ENCODE data around the gene NYAP2. TPM values are rescaled to one million over a fixed set of nuclear protein-coding genes. Genes with fewer than 3 reads are reported as not detected.

Gene NYAP2
- total RNA-seq, 1 donor from 2014 or later, result 0.05 TPM

DNA sequence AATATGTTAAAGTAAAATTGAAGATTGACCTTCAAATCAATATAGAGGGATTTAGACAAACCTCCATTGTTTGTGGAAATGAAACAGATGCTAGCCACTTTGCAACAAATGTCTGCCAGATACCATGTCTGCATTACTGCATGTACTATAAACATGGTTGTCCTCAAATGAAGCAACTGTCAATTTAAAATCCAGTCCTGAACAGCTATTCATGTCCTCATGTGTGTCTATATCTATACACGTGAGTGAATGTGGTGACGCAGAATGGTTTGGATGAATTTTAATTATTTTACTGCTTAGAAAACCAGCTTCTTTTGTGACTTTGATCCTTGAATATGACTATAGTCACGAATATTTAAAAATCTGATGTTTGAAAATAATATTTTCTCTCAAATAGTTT, 71.5 kb downstream of the NYAP2 start:
- DNase-seq (ENCODE audit: low spot score), result no peak
- intact Hi-C loops (cut with DNase I), result no loop called here

- intact Hi-C loops (cut with DNase I), result no loop called here
- no peak for DNase-seq (ENCODE audit: low spot score)
These were observed 72.0 kb downstream of the NYAP2 start for GRCh38 chr2:225471482-225471881.

DNA sequence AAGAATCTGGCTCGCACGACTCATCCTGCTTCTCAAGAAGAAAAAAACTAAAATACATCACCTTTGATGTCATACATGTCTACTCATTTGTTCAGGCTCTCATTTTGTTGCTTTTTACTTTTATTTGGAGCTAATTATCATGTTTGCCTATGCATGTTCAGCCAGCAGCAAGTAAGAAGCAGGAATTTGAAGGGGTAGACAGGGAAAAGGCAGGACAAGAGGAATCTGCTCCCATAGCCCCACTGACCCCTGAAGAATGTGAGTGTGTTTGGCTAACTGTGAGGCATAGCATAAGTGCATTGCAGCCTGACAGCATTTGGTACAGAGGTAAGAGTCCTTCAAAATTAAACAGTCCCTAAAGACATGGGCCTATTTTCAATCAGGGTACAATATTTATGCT, 72.7 kb downstream of the NYAP2 start:
- no peak for DNase-seq (ENCODE audit: low spot score)
- intact Hi-C loops (cut with DNase I), result no loop called here

DNA sequence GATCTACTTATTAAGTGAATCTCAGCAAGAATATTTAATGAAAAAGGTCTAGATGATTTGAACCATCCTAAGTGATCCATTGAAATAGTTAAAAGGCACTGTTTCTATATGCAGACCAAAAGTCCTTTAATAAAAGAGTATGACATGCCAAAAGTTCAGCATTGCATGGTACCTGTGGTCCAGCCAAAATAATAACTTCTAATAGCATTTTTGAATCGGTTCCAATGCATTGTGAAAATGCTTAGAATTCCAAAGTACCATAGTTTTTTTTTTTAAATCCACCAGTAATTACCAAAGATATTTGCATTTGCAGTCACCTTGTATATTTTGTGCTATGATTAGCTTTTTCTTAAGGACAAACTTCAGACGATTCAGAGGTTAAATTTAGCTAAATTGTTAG, 79.9 kb downstream of the NYAP2 start:
- intact Hi-C loops (cut with DNase I), result no loop called here
- no peak for DNase-seq (ENCODE audit: low spot score)

- intact Hi-C loops (cut with DNase I), result no loop called here
- DNase-seq (ENCODE audit: low spot score), result no peak
These were observed 85.2 kb downstream of the NYAP2 start for GRCh38 chr2:225484751-225485150.

- intact Hi-C loops (cut with DNase I), result no loop called here
These were observed 86.7 kb downstream of the NYAP2 start for GRCh38 chr2:225486236-225486635.

GRCh38 chr2:225487878-225488416, 88.4 kb downstream of the NYAP2 start:
- no peak for DNase-seq (ENCODE audit: low spot score)
- intact Hi-C loops (cut with DNase I), result no loop called here

More at GRCh38 chr2:225486236-225486635, 86.7 kb downstream of the NYAP2 start:
- DNase-seq (ENCODE audit: low spot score), result no peak

GRCh38 chr2:225488743-225489142, 89.2 kb downstream of the NYAP2 start:
- DNase-seq (ENCODE audit: low spot score), result no peak
- intact Hi-C loops (cut with DNase I), result no loop called here

GRCh38 chr2:225493420-225494099, 94.0 kb downstream of the NYAP2 start:
- intact Hi-C loops (cut with DNase I), result no loop called here
- DNase-seq (ENCODE audit: low spot score), result no peak

- DNase-seq (ENCODE audit: low spot score), result no peak
- intact Hi-C loops (cut with DNase I), result no loop called here
These were observed 94.6 kb downstream of the NYAP2 start for GRCh38 chr2:225494100-225494459.

- intact Hi-C loops (cut with DNase I), result no loop called here
- no peak for DNase-seq (ENCODE audit: low spot score)
These were observed 96.2 kb downstream of the NYAP2 start for GRCh38 chr2:225495706-225496105.

DNA sequence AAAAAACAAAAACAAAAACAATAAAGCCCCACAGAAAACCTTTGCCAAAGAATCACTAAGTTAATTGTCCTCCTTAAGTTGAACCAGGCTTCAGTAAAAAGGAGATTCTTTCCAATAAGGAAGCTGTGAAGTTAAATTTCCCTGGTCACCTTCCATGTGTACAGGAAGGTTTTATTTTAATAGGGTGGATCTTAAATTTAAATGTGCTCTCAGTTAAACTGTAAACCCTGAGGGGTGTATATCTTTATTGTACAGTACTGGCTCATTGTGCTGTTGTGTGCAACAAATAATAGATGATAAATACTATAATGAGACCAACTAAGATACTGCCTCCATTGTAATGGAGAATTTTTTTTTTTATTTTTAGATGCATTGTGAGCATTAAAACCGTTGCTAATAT, 97.1 kb downstream of the NYAP2 start:
- intact Hi-C loops (cut with DNase I), result no loop called here
- DNase-seq (ENCODE audit: low spot score), result no peak

GRCh38 chr2:225497166-225497565, 97.7 kb downstream of the NYAP2 start:
- no peak for DNase-seq (ENCODE audit: low spot score)
- intact Hi-C loops (cut with DNase I), result no loop called here

- DNase-seq (ENCODE audit: low spot score), result no peak
- intact Hi-C loops (cut with DNase I), result no loop called here
These were observed 101.5 kb downstream of the NYAP2 start for GRCh38 chr2:225501022-225501421.

DNA sequence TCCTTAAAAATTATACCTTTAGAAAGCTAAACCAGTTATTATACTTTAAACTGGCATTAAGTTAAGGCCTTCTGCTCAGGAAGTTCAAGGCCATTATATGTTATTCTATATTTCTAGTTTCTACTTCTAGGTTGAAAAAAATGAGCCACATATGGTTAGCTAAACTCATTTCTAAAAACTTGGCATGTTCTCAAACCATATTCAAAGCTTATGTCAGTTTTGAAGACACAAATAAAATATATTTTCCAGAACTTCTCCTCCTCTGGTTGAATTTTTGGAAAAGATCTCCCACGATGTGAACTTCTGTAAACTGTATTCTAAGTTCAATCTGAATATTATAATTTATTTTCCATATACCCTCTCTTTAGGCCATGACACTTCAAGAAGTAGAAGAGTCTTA, 103.5 kb downstream of the NYAP2 start:
- DNase-seq (ENCODE audit: low spot score), result no peak
- intact Hi-C loops (cut with DNase I), result no loop called here

DNA sequence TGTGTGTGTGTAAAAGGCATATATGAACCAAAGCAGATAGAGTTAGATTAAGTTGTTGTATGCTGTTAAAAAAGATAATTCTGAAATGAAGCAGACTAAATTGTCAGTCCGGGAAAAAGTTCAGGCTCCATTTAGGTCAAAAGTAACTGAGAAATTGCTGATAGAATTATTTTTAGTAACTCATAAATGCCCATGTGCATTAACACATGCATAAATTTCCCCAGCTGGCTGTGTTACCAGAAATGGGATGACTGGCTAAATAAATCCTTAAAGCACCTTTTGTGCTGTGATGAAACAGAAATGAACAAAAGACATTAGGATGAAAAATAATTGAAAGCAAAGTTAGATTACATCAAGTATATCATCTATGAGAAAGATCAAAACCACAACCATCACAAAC, 111.3 kb downstream of the NYAP2 start:
- intact Hi-C loops (cut with DNase I), result no loop called here
- no peak for DNase-seq (ENCODE audit: low spot score)

- intact Hi-C loops (cut with DNase I), result no loop called here
- no peak for DNase-seq (ENCODE audit: low spot score)
These were observed 113.0 kb downstream of the NYAP2 start for GRCh38 chr2:225512469-225512868.

- no peak for DNase-seq (ENCODE audit: low spot score)
- intact Hi-C loops (cut with DNase I), result no loop called here
These were observed 113.5 kb downstream of the NYAP2 start for GRCh38 chr2:225512876-225513540.

DNA sequence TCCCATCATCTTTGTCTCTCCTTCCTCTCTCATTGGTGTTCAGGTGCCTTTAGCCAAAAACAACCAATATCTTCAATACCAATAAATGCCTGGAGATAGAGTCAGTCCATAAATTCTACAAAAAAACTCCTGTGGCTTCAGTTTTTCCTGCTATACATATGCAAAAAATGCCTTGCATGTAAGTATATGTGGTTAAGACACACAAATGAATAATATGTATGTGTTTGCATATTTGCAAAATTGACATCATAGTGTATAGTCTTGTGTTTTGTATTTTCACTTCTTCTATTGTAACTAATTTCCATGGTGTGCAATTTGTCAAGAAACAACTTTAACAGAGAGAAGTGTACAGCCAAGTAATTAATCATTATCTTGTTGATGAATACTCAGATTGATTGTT, 115.5 kb downstream of the NYAP2 start:
- DNase-seq (ENCODE audit: low spot score), result no peak
- intact Hi-C loops (cut with DNase I), result no loop called here

DNA sequence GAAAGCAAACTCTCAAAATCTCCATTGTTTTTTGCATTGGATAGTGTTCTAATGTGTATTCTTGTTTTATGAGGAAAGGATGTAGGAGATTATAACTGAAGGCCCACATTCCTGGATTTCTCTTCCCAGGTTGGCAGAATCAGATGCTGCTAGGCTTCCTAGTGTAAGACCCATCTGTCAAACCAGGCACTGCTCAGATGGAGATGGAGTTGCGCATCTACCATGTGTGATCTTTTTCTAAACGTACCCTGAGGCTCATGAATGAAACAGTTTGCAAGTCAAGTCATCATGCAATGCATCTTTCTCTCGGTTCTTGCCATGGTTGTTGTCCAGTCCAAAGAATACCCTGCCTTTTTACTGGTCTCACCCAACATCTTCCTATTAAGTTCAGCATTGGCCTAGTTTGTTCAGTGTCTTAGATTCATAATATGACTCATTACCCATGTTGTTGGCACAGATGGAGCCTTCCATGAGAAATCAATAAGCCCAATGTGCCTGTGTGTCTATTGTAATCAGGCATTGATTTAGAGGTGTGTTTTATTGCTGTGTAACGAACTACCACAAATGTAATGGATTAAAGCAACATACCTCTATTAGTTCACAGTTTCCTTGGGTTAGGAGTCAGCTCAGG, 127.4 kb downstream of the NYAP2 start:
- intact Hi-C loops (cut with DNase I), result no loop called here
- DNase-seq (ENCODE audit: low spot score), result no peak

GRCh38 chr2:225531559-225531958, 132.0 kb downstream of the NYAP2 start:
- intact Hi-C loops (cut with DNase I), result no loop called here

More at GRCh38 chr2:225531559-225531958, 132.0 kb downstream of the NYAP2 start:
- DNase-seq (ENCODE audit: low spot score), result no peak

All from cardiac septum (tissue), 1 donor.